H9 (cell line): ENCODE results near the gene ZSCAN16. TPM values are rescaled to one million over a fixed set of nuclear protein-coding genes. Genes with fewer than 3 reads are reported as not detected.

ENCODE experiments used
- DNase-seq: peaks from one replicate; pipeline ENCODE4 v3.0.0-alpha.2; 2017
- H2AFZ ChIP-seq: one replicate; pipeline ENCODE4 v1.6.1; 2013; ENCODE audit warnings: mild to moderate bottlenecking, low read length, control low read depth, moderate library complexity
- H2AK5ac ChIP-seq: 2 replicates; pipeline ENCODE4 v1.6.1; 2013; ENCODE audit warnings: low read length, control low read depth, mixed read lengths; ENCODE audit not compliant: insufficient read length
- H2BK120ac ChIP-seq: one replicate; pipeline ENCODE4 v1.6.1; 2013; ENCODE audit warnings: low read depth, mild to moderate bottlenecking, low read length, control low read depth, inconsistent platforms; ENCODE audit not compliant: poor library complexity, severe bottlenecking
- H2BK12ac ChIP-seq: 2 replicates; pipeline ENCODE4 v1.6.1; 2013; ENCODE audit warnings: low read length, control low read depth, mixed read lengths, low read depth; ENCODE audit not compliant: insufficient read length
- H2BK15ac ChIP-seq: 2 replicates; pipeline ENCODE4 v1.6.1; 2013; ENCODE audit warnings: low read depth, low read length, control low read depth
- H2BK20ac ChIP-seq: one replicate; pipeline ENCODE4 v1.6.1; 2013; ENCODE audit warnings: low read depth, mild to moderate bottlenecking, low read length, control low read depth, inconsistent platforms; ENCODE audit not compliant: poor library complexity, severe bottlenecking
- H2BK5ac ChIP-seq: 2 replicates; pipeline ENCODE4 v1.6.1; 2013; ENCODE audit warnings: low read length, control low read depth, mixed read lengths; ENCODE audit not compliant: insufficient read length
- H3K14ac ChIP-seq: 2 replicates; pipeline ENCODE4 v1.6.1; 2013; ENCODE audit warnings: low read length, control low read depth; ENCODE audit not compliant: insufficient read depth
- H3K18ac ChIP-seq: 2 replicates; pipeline ENCODE4 v1.6.1; 2013; ENCODE audit warnings: low read depth, mild to moderate bottlenecking, mixed read lengths, low read length, control low read depth; ENCODE audit not compliant: insufficient read length
- H3K23ac ChIP-seq: 2 replicates; pipeline ENCODE4 v1.6.1; 2013; ENCODE audit warnings: low read length, control low read depth, mixed read lengths, low read depth; ENCODE audit not compliant: insufficient read length
- H3K23me2 ChIP-seq: 2 replicates; pipeline ENCODE4 v1.6.1; 2013; ENCODE audit warnings: low read depth, mild to moderate bottlenecking, mixed read lengths, low read length, control low read depth; ENCODE audit not compliant: insufficient read length, poor library complexity, severe bottlenecking
- H3K27ac ChIP-seq: 2 replicates; pipeline ENCODE4 v1.5.1; 2013; ENCODE audit warnings: low read length, control low read depth, mixed read lengths, low read depth; ENCODE audit not compliant: insufficient read length
- H3K27me3 ChIP-seq: 2 replicates; pipeline ENCODE4 v1.6.1; 2013; ENCODE audit warnings: low read length, control low read depth, inconsistent platforms; ENCODE audit not compliant: insufficient read depth
- H3K4ac ChIP-seq: 2 replicates; pipeline ENCODE4 v1.6.1; 2013; ENCODE audit warnings: low read depth, mild to moderate bottlenecking, control low read depth, inconsistent platforms, low read length, moderate library complexity
- H3K4me1 ChIP-seq: 2 replicates; pipeline ENCODE4 v1.6.1; 2013; ENCODE audit warnings: low read length, control low read depth, inconsistent platforms; ENCODE audit not compliant: insufficient read depth
- H3K4me2 ChIP-seq: 2 replicates; pipeline ENCODE4 v1.6.1; 2013; ENCODE audit warnings: low read length, control low read depth, mixed read lengths; ENCODE audit not compliant: insufficient read length, insufficient read depth
- H3K56ac ChIP-seq: 2 replicates; pipeline ENCODE4 v1.6.1; 2013; ENCODE audit warnings: low read depth, mild to moderate bottlenecking, mixed read lengths, low read length, control low read depth; ENCODE audit not compliant: insufficient read length
- H3K79me1 ChIP-seq: 2 replicates; pipeline ENCODE4 v1.6.1; 2013; ENCODE audit warnings: low read depth, mild to moderate bottlenecking, moderate library complexity, low read length, control low read depth, inconsistent platforms; ENCODE audit not compliant: insufficient read depth, poor library complexity, severe bottlenecking
- H3K79me2 ChIP-seq: 2 replicates; pipeline ENCODE4 v1.6.1; 2013; ENCODE audit warnings: low read length, control low read depth, inconsistent platforms; ENCODE audit not compliant: insufficient read depth
- H3K9ac ChIP-seq: 2 replicates; pipeline ENCODE4 v1.6.1; 2013; ENCODE audit warnings: low read length, control low read depth, mixed read lengths; ENCODE audit not compliant: insufficient read length; ENCODE audit errors: extremely low read depth
- H3K9me3 ChIP-seq: one replicate; pipeline ENCODE4 v1.6.1; 2013; ENCODE audit warnings: low read depth, low read length, inconsistent platforms; ENCODE audit not compliant: control insufficient read depth
- H3T11ph ChIP-seq: one replicate; pipeline ENCODE4 v1.6.1; 2013; ENCODE audit warnings: mild to moderate bottlenecking, low read length, control low read depth, inconsistent platforms
- H4K20me1 ChIP-seq: one replicate; pipeline ENCODE4 v1.6.1; 2013; ENCODE audit not compliant: control insufficient read depth, insufficient read length, insufficient read depth
- H4K5ac ChIP-seq: 2 replicates; pipeline ENCODE4 v1.6.1; 2013; ENCODE audit warnings: low read depth, mild to moderate bottlenecking, mixed read lengths, low read length, control low read depth; ENCODE audit not compliant: insufficient read length
- H4K8ac ChIP-seq: replicated peaks from 2 replicates; pipeline ENCODE4 v1.6.1; 2013; ENCODE audit warnings: low read length, control low read depth, mixed read lengths, low read depth; ENCODE audit not compliant: insufficient read length
- H4K91ac ChIP-seq: 2 replicates; pipeline ENCODE4 v1.6.1; 2013; ENCODE audit warnings: low read depth, mild to moderate bottlenecking, moderate library complexity, mixed read lengths, low read length, control low read depth; ENCODE audit not compliant: insufficient read length
- H3K27ac Mint-ChIP-seq, 3 experiments: 2 replicates in 2 of 3; 3 replicates in 1 of 3; pipeline ENCODE4 v1.8.0; 2020 to 2021; ENCODE audit warnings: mixed read lengths in 3 of 3, mild to moderate bottlenecking in 1 of 3, moderate library complexity in 1 of 3
- H3K27me3 Mint-ChIP-seq: 2 replicates; pipeline ENCODE4 v1.8.0; 2021; ENCODE audit warnings: low read depth, mild to moderate bottlenecking, moderate library complexity, mixed read lengths
- H3K36me3 Mint-ChIP-seq, 3 experiments: 2 replicates in 2 of 3; 3 replicates in 1 of 3; pipeline ENCODE4 v1.8.0; 2020 to 2021; ENCODE audit warnings: low read depth in 3 of 3, mixed read lengths in 3 of 3; ENCODE audit not compliant: insufficient read depth in 1 of 3
- H3K4me1 Mint-ChIP-seq, 2 experiments: 2 replicates each; pipeline ENCODE4 v1.8.0; 2020; ENCODE audit warnings: mixed read lengths in 2 of 2
- H3K4me3 Mint-ChIP-seq, 2 experiments: 2 replicates in 1 of 2; 3 replicates in 1 of 2; pipeline ENCODE4 v1.8.0; 2020 to 2021; ENCODE audit warnings: mild to moderate bottlenecking in 2 of 2, mixed read lengths in 2 of 2, moderate library complexity in 1 of 2
- H3K9me3 Mint-ChIP-seq, 2 experiments: 2 replicates in 1 of 2; 3 replicates in 1 of 2; pipeline ENCODE4 v1.8.0; 2020; ENCODE audit warnings: mild to moderate bottlenecking in 2 of 2, mixed read lengths in 2 of 2, moderate library complexity in 1 of 2
- CTCF ChIP-seq: fragments of 200-600 bp; sonication (generic); conservative IDR thresholded peaks from 3 replicates; pipeline ENCODE4 v1.8.0; 2021; ENCODE audit warnings: antibody characterized with exemption, mild to moderate bottlenecking
- WGBS: extraction: QIAGEN DNeasy Blood & Tissue Kit; methylation state at CpG from one replicate; pipeline ENCODE4 v1.1.7; 2013; ENCODE audit warnings: missing lambda C conversion rate, low lambda C conversion rate, mixed read lengths; ENCODE audit not compliant: insufficient read length; ENCODE audit errors: extremely low coverage; 5-methylcytosine and 5-hydroxymethylcytosine counted together
- total RNA-seq: library from RNA; stranded (reverse); gene quantifications from 2 replicates; pipeline ENCODE4 v1.2.1, GENCODE V29; 2021

The ZSCAN16 gene
- total RNA-seq, 1 experiment from 2014 or later: 11.0 TPM

GRCh38 chr6:28111964-28112363, 12.4 kb upstream of the ZSCAN16 start:
- no peak overlapping the region for H3K9ac ChIP-seq
- H3K18ac ChIP-seq: no peak overlapping the region
- H2BK12ac ChIP-seq: no peak overlapping the region
- H2AK5ac ChIP-seq: no peak overlapping the region
- no peak overlapping the region for H4K5ac ChIP-seq
- no peaks in the 10 kb centered on the region for H3K9me3 ChIP-seq
- no peak for DNase-seq
- H4K20me1 ChIP-seq: no peaks in the 10 kb centered on the region
- no peaks in the 10 kb centered on the region for H3K23me2 ChIP-seq
- no peak overlapping the region for H4K91ac ChIP-seq
- no peak overlapping the region for H3K56ac ChIP-seq
- no peak for TF ChIP-seq CTCF
- no peak overlapping the region for H2BK5ac ChIP-seq
- no CpG with 5 or more reads among the region's 3 CpGs for WGBS
- no peak overlapping the region for H3T11ph ChIP-seq
- no peak overlapping the region for H2BK120ac ChIP-seq
- no peak overlapping the region for H3K27ac ChIP-seq
- Mint-ChIP-seq H3K4me1 (peaks cover 0 to 4% of the 10 kb centered on the region in 2 experiments; a peak in 1 of 4 replicates), H3K4me3 (no peak overlapping the region), H3K9me3 (no peaks in the 10 kb centered on the region), H3K27me3 (peaks cover 31% of the 10 kb centered on the region), H3K36me3 (peaks cover 0 to 15% (median 7%) of the 10 kb centered on the region in 3 experiments; a peak in 5 of 7 replicates), H3K27ac (no peak overlapping the region)
- H3K79me2 ChIP-seq: no peaks in the 10 kb centered on the region
- H2BK15ac ChIP-seq: no peak overlapping the region
- no peak overlapping the region for H4K8ac ChIP-seq
- no peak overlapping the region for H3K4me2 ChIP-seq
- no peak overlapping the region for H3K4ac ChIP-seq
- no peaks in the 10 kb centered on the region for H3K4me1 ChIP-seq
- H3K27me3 ChIP-seq: no peaks in the 10 kb centered on the region; the same call in 1 of the 2 replicates
- no peak overlapping the region for H3K23ac ChIP-seq
- H3K79me1 ChIP-seq: no peaks in the 10 kb centered on the region
- H2AFZ ChIP-seq: no peak overlapping the region
- H3K14ac ChIP-seq: no peak overlapping the region
- no peak overlapping the region for H2BK20ac ChIP-seq
